GM18858 (cell line): ENCODE measurements around the gene POP7.
"Not testable (repeated sequence)": the region's sequence is repeated elsewhere in the genome, so short reads cannot be mapped to it uniquely, and the experiment has no call there.

Experiments used
- ATAC-seq: cut with Tn5 transposase; IDR thresholded peaks from one replicate; pipeline ENCODE4 v1.9.1; 2021; ENCODE audit not compliant: unreplicated experiment

POP7 gene

GRCh38 chr7:100723732-100724275 lies 17.9 kb downstream of the POP7 start:
- no peak for ATAC-seq

GRCh38 chr7:100724364-100724763 lies 18.4 kb downstream of the POP7 start:
- ATAC-seq: not testable (repeated sequence)

- no peak for ATAC-seq
Measured at GRCh38 chr7:100726996-100727761, 21.3 kb downstream of the POP7 start.

GRCh38 chr7:100728196-100728595 lies 22.3 kb downstream of the POP7 start:
- no peak for ATAC-seq

- no peak for ATAC-seq
Measured at GRCh38 chr7:100730136-100730800, 24.3 kb downstream of the POP7 start.

GRCh38 chr7:100731937-100732636 lies 26.2 kb downstream of the POP7 start:
- no peak for ATAC-seq

GRCh38 chr7:100735730-100736129 lies 29.8 kb downstream of the POP7 start:
- ATAC-seq: no peak

- no peak for ATAC-seq
Measured at GRCh38 chr7:100736671-100737070, 30.8 kb downstream of the POP7 start.

GRCh38 chr7:100739934-100740333 lies 34.0 kb downstream of the POP7 start:
- no peak for ATAC-seq

- ATAC-seq: no peak
Measured at GRCh38 chr7:100744605-100745004, 38.7 kb downstream of the POP7 start.

- no peak for ATAC-seq
Measured at GRCh38 chr7:100745184-100745583, 39.3 kb downstream of the POP7 start.

GRCh38 chr7:100752994-100753393 lies 47.1 kb downstream of the POP7 start:
- no peak for ATAC-seq

- ATAC-seq: no peak
Measured at GRCh38 chr7:100753750-100754149, 47.8 kb downstream of the POP7 start.
